Lung microvascular endothelial cell (primary cell): ENCODE data around the gene MXD4. TPM values are rescaled to one million over a fixed set of nuclear protein-coding genes. Genes with fewer than 3 reads are reported as not detected.
"Not testable (repeated sequence)": the region's sequence is repeated elsewhere in the genome, so short reads cannot be mapped to it uniquely, and the experiment has no call there.

Experiments used
- DNase-seq, 2 donors: peaks; one replicate each; pipeline versions ENCODE4 v3.0.0 to v3.0.0-alpha.2; 2010; ENCODE audit warnings: low read depth in 2 of 2
- total RNA-seq: library from RNA; depleted of rRNA; stranded (reverse); fragments of >200 nt; gene quantifications from 2 replicates; pipeline ENCODE4 v1.2.1, GENCODE V29; 2014

The MXD4 gene
- total RNA-seq, 1 donor from 2014 or later = 56.2 TPM

GRCh38 chr4:2275546-2276251, 13.8 kb upstream of the MXD4 start:
- DNase-seq = no peak

GRCh38 chr4:2275044-2275397, 13.1 kb upstream of the MXD4 start:
- DNase-seq = not testable (repeated sequence)

GRCh38 chr4:2274320-2275043, 12.6 kb upstream of the MXD4 start:
- no peak for DNase-seq

GRCh38 chr4:2273657-2274319, 11.9 kb upstream of the MXD4 start:
- no peak for DNase-seq

GRCh38 chr4:2273221-2273620, 11.3 kb upstream of the MXD4 start:
- no peak for DNase-seq

- no peak for DNase-seq
Measured at GRCh38 chr4:2272828-2273120, 10.9 kb upstream of the MXD4 start.

GRCh38 chr4:2272026-2272827, 10.3 kb upstream of the MXD4 start:
- no peak for DNase-seq

- DNase-seq = no peak
Measured at GRCh38 chr4:2271279-2272025, 9.5 kb upstream of the MXD4 start.

- no peak for DNase-seq
Measured at GRCh38 chr4:2270341-2271165, 8.6 kb upstream of the MXD4 start.

- no peak for DNase-seq
Measured at GRCh38 chr4:2269618-2270163, 7.8 kb upstream of the MXD4 start.

- no peak for DNase-seq
Measured at GRCh38 chr4:2269206-2269531, 7.3 kb upstream of the MXD4 start.

GRCh38 chr4:2268357-2269205, 6.7 kb upstream of the MXD4 start:
- no peak for DNase-seq

GRCh38 chr4:2267841-2268240, 5.9 kb upstream of the MXD4 start:
- DNase-seq = no peak

GRCh38 chr4:2267320-2267811, 5.5 kb upstream of the MXD4 start:
- no peak for DNase-seq

- no peak for DNase-seq
Measured at GRCh38 chr4:2266821-2267220, 4.9 kb upstream of the MXD4 start.

- no peak for DNase-seq
Measured at GRCh38 chr4:2266181-2266580, 4.3 kb upstream of the MXD4 start.

- no peak for DNase-seq
Measured at GRCh38 chr4:2265113-2266110, 3.5 kb upstream of the MXD4 start.

- DNase-seq = no peak
Measured at GRCh38 chr4:2264481-2265041, 2.7 kb upstream of the MXD4 start.
